NCI-H128 (cell line): ENCODE results near the gene BLM.
"Not testable (repeated sequence)": the region's sequence is repeated elsewhere in the genome, so short reads cannot be mapped to it uniquely, and the experiment has no call there.

Experiments
- DNase-seq: peaks from one replicate; lab custom pipeline; 2025; ENCODE audit not compliant: unreplicated experiment; lab: John Stamatoyannopoulos, UW

Gene BLM

DNA sequence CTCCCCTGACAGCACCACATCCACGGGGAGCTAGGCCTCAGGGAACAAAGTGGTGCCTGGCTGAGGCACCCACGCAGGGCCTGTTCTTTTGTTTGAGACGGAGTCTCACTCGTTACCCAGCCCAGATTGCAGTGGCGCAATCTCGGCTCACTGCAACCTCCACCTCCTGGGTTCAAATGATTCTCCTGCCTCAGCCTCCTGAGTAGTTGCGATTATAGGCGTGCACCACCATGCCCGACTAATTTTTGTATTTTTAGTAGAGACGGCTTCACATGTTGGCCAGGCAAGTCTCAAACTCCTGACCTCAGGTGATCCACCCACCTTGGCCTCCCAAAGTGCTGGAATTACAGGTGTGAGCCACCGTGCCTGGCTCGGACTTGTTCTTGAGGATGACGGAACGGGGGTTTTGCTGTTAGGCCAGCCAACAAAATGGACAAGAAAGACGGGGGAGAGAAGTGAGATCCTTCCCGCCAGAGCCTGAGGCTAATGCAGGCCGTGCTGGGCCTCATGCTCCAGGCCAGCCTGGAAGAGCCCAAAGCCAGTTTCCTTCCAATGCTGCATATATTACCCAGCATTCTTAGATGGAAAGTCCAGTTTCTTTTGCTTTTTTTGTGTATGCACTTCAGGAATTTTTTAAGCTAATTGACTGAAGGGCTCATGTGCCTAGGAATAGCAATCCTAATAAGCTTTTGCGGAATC lies 123.2 kb downstream of the BLM start:
- DNase-seq, result no peak

GRCh38 chr15:90840954-90841353 lies 123.8 kb downstream of the BLM start:
- no peak for DNase-seq

GRCh38 chr15:90844696-90845095 lies 127.5 kb downstream of the BLM start:
- DNase-seq, result no peak

DNA sequence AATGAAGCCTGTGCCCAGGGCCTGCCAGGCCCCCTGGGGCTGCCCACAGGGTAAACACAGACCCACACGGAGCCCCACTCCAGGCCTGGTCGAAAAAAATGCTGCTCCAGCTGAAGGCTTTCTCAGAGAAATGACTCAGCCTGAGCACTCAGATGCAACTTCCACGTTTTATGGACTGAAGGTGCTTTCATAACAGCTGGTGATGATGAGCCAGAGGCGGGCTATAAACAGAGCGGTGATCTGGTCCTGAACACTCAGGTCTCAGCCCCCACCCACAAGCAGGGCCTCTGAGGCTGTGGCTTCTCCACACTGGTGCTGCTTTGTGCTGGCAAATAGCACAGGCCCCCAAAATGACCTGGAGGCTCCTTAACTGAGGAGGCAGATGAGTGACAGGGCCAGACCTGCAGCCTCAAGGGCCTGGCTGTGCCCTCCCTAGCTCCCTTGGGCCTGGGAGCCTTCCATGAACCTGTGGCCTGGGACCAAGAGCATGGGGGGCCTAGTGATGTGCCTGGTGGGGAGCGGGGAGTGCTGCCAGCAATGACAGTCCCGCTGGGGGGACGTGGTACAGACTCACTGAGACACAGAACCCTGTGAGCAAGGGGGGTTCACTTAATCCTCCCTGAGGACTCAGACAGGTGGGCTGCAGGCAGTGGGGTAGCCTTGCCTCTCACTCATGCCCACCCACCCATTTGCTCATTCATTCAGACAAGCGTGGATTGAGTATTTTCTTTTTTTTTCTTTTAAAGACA lies 128.2 kb downstream of the BLM start:
- no peak for DNase-seq

DNA sequence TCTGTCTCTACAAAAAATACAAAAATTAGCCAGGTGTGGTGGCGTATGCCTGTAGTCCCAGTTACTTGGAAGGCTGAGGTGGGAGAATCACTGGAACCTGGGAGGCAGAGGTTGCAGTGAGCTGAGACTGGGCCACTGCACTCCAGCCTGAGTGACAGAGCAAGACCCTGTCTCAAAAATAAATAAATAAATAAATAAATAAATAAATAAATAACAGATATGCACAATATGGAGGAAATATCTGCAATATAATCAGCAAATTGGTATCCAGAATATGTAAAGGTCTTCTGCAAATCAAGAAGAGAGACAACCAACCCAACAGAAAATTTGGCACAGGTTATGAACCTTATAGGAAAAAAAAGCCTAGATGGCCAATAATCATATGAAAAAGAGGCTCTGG lies 132.3 kb downstream of the BLM start:
- DNase-seq, result not testable (repeated sequence)

- DNase-seq, result no peak
Measured at GRCh38 chr15:90851114-90851513, 134.0 kb downstream of the BLM start.

- DNase-seq, result no peak
Measured at GRCh38 chr15:90851940-90852339, 134.8 kb downstream of the BLM start.

DNA sequence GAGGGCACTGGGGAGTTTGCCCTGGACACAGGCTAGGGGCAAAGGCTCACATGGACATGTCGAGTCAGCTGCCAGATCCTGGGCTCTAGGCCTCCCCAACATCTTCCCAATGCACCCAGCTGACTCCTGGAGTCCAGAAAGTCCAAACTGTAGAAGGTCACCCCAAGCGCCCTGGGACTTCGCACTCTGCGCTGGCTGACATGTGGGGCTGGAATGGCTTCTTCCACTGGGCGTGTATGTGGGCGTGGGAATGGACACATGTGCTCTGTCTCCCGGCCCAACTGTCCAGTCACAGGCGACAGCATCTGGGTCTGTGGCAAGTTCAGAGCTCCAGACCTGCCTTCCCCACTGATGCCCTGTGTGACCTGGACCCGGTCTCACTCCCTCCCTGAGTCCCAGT lies 138.0 kb downstream of the BLM start:
- DNase-seq, result no peak

- no peak for DNase-seq
Measured at GRCh38 chr15:90857337-90857736, 140.2 kb downstream of the BLM start.

- no peak for DNase-seq
Measured at GRCh38 chr15:90857883-90858443, 140.8 kb downstream of the BLM start.

DNA sequence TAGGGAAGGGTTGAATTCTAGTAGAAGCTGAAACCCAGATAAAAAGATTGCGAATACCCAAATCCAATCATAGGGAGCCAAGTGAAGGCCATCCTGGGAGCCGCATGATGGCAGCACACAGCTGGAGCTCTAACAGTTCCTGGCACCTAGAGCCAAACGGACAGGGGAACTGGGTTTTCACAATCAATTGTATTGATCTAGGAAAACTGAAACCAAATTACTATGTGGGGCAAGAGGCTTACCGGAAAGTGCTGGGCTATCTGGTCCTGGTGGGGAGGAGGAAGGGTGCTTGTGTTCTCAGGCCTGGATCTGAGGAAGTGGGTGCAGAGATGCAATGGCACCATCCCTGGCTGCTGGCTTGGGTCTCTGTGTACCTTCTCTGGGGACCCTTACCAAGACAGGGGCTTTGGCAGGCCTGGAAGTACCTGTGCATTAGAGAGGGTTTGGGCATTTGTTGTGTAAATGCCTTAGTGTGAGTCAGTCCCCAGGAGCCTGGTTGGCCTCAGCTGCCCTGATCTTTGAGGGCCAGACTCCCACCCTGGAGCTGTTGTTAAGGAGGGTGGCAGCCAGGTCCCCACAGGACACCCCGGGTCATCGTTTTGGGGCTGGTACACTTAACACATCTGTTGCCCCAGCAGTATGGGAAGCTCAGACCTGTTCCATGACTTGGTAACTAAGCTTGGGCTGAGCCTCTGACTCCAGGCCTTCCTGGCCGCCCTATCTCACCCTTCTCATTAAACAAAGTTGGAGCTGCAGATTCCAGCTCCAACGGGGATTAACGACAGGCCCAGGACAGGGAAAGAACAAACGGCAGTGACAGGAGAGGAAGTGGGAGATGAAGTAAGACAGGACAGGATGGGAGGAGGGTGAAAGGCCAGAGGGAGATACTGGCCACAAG lies 142.3 kb downstream of the BLM start:
- DNase-seq, result no peak

DNA sequence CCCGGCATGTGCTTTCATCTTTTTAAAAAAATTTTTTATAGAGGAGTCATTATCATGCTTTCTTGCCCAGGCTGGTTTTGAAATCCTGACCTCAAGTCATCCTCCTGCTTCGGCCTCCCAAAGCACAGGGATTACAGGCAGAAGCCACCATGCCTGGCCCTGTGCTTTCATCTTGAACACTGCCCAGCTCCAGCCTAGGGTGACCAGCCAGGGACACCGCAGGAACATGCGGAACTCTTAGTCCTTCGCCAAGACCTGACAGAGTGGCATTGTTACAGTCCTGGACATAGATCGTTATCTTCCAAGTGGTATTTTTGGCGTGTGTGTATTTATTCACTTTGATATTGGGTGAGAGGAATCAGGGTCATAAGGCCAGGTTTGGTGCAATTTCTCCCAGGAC lies 143.3 kb downstream of the BLM start:
- no peak for DNase-seq

DNA sequence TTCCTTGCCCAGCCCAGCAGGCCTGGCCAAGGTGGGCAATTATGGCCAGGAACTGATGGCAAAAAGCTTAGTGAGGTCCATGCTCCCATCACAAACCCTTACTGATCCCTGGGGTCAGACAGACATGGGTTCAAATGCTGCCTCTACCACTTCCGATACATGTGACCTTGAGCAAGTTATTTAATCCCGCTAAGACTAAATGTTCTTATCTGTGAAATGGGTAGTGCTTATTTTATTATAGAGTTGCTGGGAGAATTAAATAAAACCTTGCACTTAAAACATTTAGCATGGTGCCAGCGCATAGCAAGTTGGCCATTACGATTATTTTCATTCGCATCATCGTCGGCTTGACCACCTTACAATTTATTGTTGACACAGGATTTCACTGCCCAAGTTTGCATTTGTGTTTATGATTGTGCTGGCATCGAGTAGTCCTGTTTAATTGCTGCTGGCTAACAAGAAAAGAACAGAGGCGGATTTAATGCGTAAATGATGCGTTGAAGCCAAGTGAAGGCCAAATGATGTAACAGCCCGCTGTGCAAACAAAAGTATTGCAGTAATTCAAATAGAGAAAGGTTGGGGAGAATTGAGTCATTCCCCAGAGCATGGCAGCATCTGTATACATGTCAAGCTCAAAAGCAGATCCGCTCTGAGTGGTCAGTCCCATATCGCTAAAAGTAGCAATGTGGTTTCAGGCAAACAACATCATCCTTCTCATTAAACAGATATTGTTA lies 144.0 kb downstream of the BLM start:
- DNase-seq, result no peak

DNA sequence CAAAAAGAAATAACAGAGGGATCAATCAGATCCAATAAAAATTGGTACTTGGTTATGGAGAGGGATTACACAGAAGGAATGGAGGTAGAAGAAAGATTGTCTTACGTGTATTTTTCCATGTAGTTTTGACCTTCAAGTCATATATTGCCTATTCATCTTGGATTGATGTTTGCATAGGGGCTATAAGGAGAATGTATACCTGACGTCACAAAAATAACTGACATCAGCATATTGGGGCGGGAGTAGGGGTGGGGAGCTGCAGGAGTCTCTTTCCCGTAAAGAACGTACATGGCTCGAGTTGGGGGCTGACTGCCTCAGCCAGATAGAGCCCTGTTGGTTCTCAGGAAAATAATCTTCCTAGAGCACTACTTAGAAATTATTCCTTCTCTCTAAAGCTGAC lies 145.3 kb downstream of the BLM start:
- no peak for DNase-seq

DNA sequence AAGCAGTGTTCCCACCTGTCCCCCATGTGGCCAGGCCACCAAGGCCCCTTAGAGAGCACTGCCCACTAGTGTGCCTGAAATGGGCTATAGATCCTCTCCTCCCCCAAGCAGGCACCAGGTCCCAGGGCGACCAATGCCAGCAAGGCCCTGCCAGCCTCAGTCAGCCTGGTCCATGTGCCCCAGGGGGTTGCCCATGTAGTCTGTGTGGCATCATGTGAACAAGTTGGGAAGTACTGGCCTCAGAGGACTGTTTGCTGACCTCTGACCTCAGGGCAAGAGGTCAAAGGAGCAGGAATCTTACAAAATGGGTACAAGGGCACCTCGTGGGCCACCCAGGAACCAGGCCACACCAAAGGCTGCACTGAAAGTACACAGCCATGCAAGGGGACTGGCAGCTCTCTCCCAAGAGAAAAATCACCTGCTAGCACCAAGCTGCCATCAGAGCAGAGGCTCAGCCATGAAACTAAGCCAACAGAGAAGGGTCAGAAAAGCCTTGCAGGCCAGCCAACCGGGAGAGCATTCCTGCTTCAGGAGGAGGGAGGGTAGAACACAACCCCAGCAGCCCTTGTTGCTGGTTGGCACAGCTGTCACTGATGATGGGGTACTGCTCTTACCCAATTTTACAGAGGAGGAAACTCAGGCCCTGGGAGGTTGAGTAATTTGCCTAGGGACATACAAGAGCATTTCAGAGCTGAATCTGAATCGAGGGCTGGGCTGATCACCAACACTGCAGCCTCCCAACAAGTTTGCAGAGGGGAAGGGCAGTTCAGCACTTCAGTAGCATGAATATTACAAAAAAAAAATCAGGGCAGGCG lies 146.0 kb downstream of the BLM start:
- no peak for DNase-seq

- DNase-seq, result no peak
Measured at GRCh38 chr15:90863987-90864386, 146.8 kb downstream of the BLM start.

GRCh38 chr15:90864507-90864906 lies 147.4 kb downstream of the BLM start:
- DNase-seq, result no peak

DNA sequence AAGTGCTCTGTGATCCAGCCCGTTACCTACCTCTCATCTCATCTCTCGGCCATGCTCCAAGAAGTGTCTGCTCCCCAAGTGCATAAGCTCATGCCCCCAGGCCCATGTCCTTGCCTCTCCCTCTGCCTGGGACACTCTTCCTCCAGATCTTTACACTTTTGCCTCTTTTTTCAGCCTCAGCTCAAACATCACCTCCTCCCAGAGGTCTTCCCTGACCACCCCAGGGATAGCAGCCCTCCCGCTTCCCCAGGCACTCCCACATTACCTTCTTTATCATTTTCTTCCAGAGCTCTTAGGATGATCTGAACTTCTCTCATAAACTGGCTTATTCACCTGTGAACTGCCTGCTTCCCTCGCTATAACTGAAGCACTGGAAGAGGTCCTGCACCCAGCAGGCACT lies 148.6 kb downstream of the BLM start:
- DNase-seq, result no peak
